Measurements from ENCODE around the gene DNASE1L1. TPM values are rescaled to one million over a fixed set of nuclear protein-coding genes. Genes with fewer than 3 reads are reported as not detected.
A peak's percentile ranks its signal among the peaks of the same experiment; 100 is the strongest.

The DNASE1L1 gene
- total and polyA plus RNA-seq, 4 experiments from 2014 or later, result 14.0 to 26.3 (median 20.7) TPM

- DNase-seq, result no peak
- H3K27me3 Mint-ChIP-seq, result no peaks in the 10 kb centered on the region
These were observed 22.3 kb upstream of the DNASE1L1 start for GRCh38 chrX:154431341-154431740.

GRCh38 chrX:154430916-154431315 is 21.9 kb upstream of the DNASE1L1 start:
- intact Hi-C loops (cut with micrococcal nuclease), result no loop called here
- peaks cover 29% of the 10 kb centered on the region for H3K4me1 ChIP-seq (ENCODE audit: insufficient read depth, low read length)
- H3K36me3 Mint-ChIP-seq, result peaks cover 10 to 18% of the 10 kb centered on the region in 2 donors
- POLR2A ChIA-PET (ENCODE audit: partially characterized antibody), result interaction anchor here (1.3 to 5.8 kb wide), 3 partner anchors 19 to 59 kb away, joined by 4 to 37 read pairs (median 9); partner anchors contain the start of genes RPL10 and TAFAZZIN
- no peaks in the 10 kb centered on the region for H3K9me3 ChIP-seq (ENCODE audit: control insufficient read depth in 1 of 2, low read length in 2 of 2)
- H3K27me3 Mint-ChIP-seq, result no peaks in the 10 kb centered on the region
- H3K4me3 ChIP-seq (ENCODE audit: low read length in 2 of 2), result no peak overlapping the region
- peaks cover 10 to 26% (median 20%) of the 10 kb centered on the region in 4 donors for H3K4me1 Mint-ChIP-seq
- H3K27me3 ChIP-seq (ENCODE audit: insufficient read depth, low read length), result no peaks in the 10 kb centered on the region
- peak overlapping the region in 2 of 8 donors; percentile 32 for H3K4me3 Mint-ChIP-seq
- DNase-seq, result no peak
- H3K27ac Mint-ChIP-seq, result peak overlapping the region in 4 of 7 donors; percentile 13 to 53 (median 27)
- H3K27ac ChIP-seq (ENCODE audit: low read depth, low read length), result no peak overlapping the region
- H3K36me3 ChIP-seq (ENCODE audit: insufficient read depth, low read length), result peaks cover 8% of the 10 kb centered on the region
- no peaks in the 10 kb centered on the region for H3K9me3 Mint-ChIP-seq
- CTCF ChIA-PET (ENCODE audit: partially characterized antibody), result no interaction called here

More at GRCh38 chrX:154431341-154431740, 22.3 kb upstream of the DNASE1L1 start:
- H3K9me3 ChIP-seq (ENCODE audit: control insufficient read depth in 1 of 2, low read length in 2 of 2), result no peaks in the 10 kb centered on the region
- Mint-ChIP-seq H3K27ac (peak overlapping the region in 2 of 7 donors; percentile 48 to 76), H3K36me3 (peaks cover 10 to 22% of the 10 kb centered on the region in 2 donors), H3K9me3 (no peaks in the 10 kb centered on the region), H3K4me1 (peaks cover 12 to 30% (median 22%) of the 10 kb centered on the region in 4 donors), H3K4me3 (no peak overlapping the region)
- ChIA-PET POLR2A (ENCODE audit: partially characterized antibody) (interaction anchor here (0.5 to 5.8 kb wide), 4 partner anchors 13 to 58 kb away, joined by 3 to 37 read pairs (median 6); partner anchors contain the start of genes RPL10 and TAFAZZIN), CTCF (ENCODE audit: partially characterized antibody) (no interaction called here)
- H3K4me1 ChIP-seq (ENCODE audit: insufficient read depth, low read length), result peaks cover 33% of the 10 kb centered on the region
- H3K27me3 ChIP-seq (ENCODE audit: insufficient read depth, low read length), result no peaks in the 10 kb centered on the region
- no peak overlapping the region for H3K4me3 ChIP-seq (ENCODE audit: low read length in 2 of 2)
- intact Hi-C loops (cut with micrococcal nuclease), result no loop called here
- no peak overlapping the region for H3K27ac ChIP-seq (ENCODE audit: low read depth, low read length)
- H3K36me3 ChIP-seq (ENCODE audit: insufficient read depth, low read length), result peaks cover 8% of the 10 kb centered on the region

- Mint-ChIP-seq H3K27ac (peak overlapping the region in 4 of 7 donors; percentile 13 to 80 (median 49)), H3K4me1 (peaks cover 10 to 26% (median 19%) of the 10 kb centered on the region in 4 donors), H3K4me3 (peak overlapping the region in 4 of 8 donors; percentile 10 to 37 (median 32)), H3K9me3 (no peaks in the 10 kb centered on the region), H3K36me3 (peaks cover 10 to 17% of the 10 kb centered on the region in 2 donors), H3K27me3 (no peaks in the 10 kb centered on the region)
- ChIA-PET POLR2A (ENCODE audit: partially characterized antibody) (interaction anchor here (1.3 to 5.8 kb wide), 3 partner anchors 19 to 59 kb away, joined by 4 to 37 read pairs (median 9); partner anchors contain the start of genes RPL10 and TAFAZZIN), CTCF (ENCODE audit: partially characterized antibody) (no interaction called here)
- Histone ChIP-seq H3K27ac (ENCODE audit: low read depth, low read length) (no peak overlapping the region), H3K4me3 (ENCODE audit: low read length in 2 of 2) (no peak overlapping the region), H3K4me1 (ENCODE audit: insufficient read depth, low read length) (peaks cover 28% of the 10 kb centered on the region), H3K9me3 (ENCODE audit: control insufficient read depth in 1 of 2, low read length in 2 of 2) (no peaks in the 10 kb centered on the region), H3K36me3 (ENCODE audit: insufficient read depth, low read length) (peaks cover 8% of the 10 kb centered on the region), H3K27me3 (ENCODE audit: insufficient read depth, low read length) (no peaks in the 10 kb centered on the region)
- DNase-seq, result no peak
- intact Hi-C loops (cut with micrococcal nuclease), result no loop called here
These were observed 21.4 kb upstream of the DNASE1L1 start for GRCh38 chrX:154430479-154430878.

GRCh38 chrX:154429711-154430110 is 20.7 kb upstream of the DNASE1L1 start:
- ChIA-PET POLR2A (ENCODE audit: partially characterized antibody) (interaction anchor here (0.7 to 5.8 kb wide), 7 partner anchors 9 to 61 kb away, joined by 4 to 37 read pairs (median 7); partner anchors contain the start of genes PLXNA3, RPL10, SLC10A3 and TAFAZZIN), CTCF (ENCODE audit: partially characterized antibody) (interaction anchor here (1.0 to 2.7 kb wide), 4 partner anchors 20 to 59 kb away, joined by 3 to 8 read pairs (median 4); partner anchors contain the start of gene RPL10)
- no peak overlapping the region for H3K4me3 ChIP-seq (ENCODE audit: low read length in 2 of 2)
- Mint-ChIP-seq H3K27ac (peak overlapping the region; percentile 54 to 91 (median 80)), H3K4me1 (peaks cover 10 to 26% (median 19%) of the 10 kb centered on the region in 4 donors), H3K36me3 (peaks cover 10 to 17% of the 10 kb centered on the region in 2 donors), H3K9me3 (no peaks in the 10 kb centered on the region), H3K4me3 (peak overlapping the region; percentile 74 to 89 (median 84)), H3K27me3 (no peaks in the 10 kb centered on the region)
- H3K4me1 ChIP-seq (ENCODE audit: insufficient read depth, low read length), result peaks cover 28% of the 10 kb centered on the region
- no peaks in the 10 kb centered on the region for H3K9me3 ChIP-seq (ENCODE audit: control insufficient read depth in 1 of 2, low read length in 2 of 2)
- H3K27ac ChIP-seq (ENCODE audit: low read depth, low read length), result no peak overlapping the region
- DNase-seq, result no peak
- intact Hi-C loops (cut with micrococcal nuclease), result loop anchor here (2.0 kb wide), 1 partner anchor 15 kb away; the partner anchor contains the start of gene FAM50A
- no peaks in the 10 kb centered on the region for H3K27me3 ChIP-seq (ENCODE audit: insufficient read depth, low read length)
- H3K36me3 ChIP-seq (ENCODE audit: insufficient read depth, low read length), result peaks cover 8% of the 10 kb centered on the region

- ChIA-PET POLR2A (ENCODE audit: partially characterized antibody) (interaction anchor here (0.6 to 5.8 kb wide), 16 partner anchors 8 to 503 kb away, joined by 3 to 37 read pairs (median 5); partner anchors contain the start of genes ARHGAP4, PLXNA3, RPL10 and SLC10A3), CTCF (ENCODE audit: partially characterized antibody) (interaction anchor here (1.0 to 2.7 kb wide), 6 partner anchors 18 to 108 kb away, joined by 3 to 8 read pairs (median 3); partner anchors contain the start of genes RPL10 and SLC10A3)
- peak within 1 kb of the TSS; percentile 74 to 89 (median 84) for H3K4me3 Mint-ChIP-seq
- Histone ChIP-seq H3K4me1 (ENCODE audit: insufficient read depth, low read length) (peaks cover 28% of the 10 kb centered on the region), H3K27me3 (ENCODE audit: insufficient read depth, low read length) (no peaks in the 10 kb centered on the region), H3K9me3 (ENCODE audit: control insufficient read depth in 1 of 2, low read length in 2 of 2) (no peaks in the 10 kb centered on the region), H3K4me3 (ENCODE audit: low read length in 2 of 2) (peak within 1 kb of the TSS; percentile 61 to 62), H3K36me3 (ENCODE audit: insufficient read depth, low read length) (peaks cover 8% of the 10 kb centered on the region), H3K27ac (ENCODE audit: low read depth, low read length) (peak within 1 kb of the TSS; percentile 65)
- DNase-seq, result peak; percentile 84 to 89 (median 89)
- intact Hi-C loops (cut with micrococcal nuclease), result loop anchor here (2.0 kb wide), 1 partner anchor 16 kb away; the partner anchor contains the start of gene FAM50A
- H3K27ac Mint-ChIP-seq, result peak within 1 kb of the TSS; percentile 72 to 93 (median 86)
- H3K36me3 Mint-ChIP-seq, result peaks cover 9 to 16% of the 10 kb centered on the region in 2 donors
- H3K27me3 Mint-ChIP-seq, result no peaks in the 10 kb centered on the region
- H3K4me1 Mint-ChIP-seq, result peaks cover 13 to 30% (median 23%) of the 10 kb centered on the region in 4 donors
- H3K9me3 Mint-ChIP-seq, result no peaks in the 10 kb centered on the region
These were observed 19.4 kb upstream of the DNASE1L1 start, which contains the start of gene ATP6AP1 for GRCh38 chrX:154428176-154429171. Gene ATP6AP1 (plus strand): TSS chrX:154428677. CDS start chrX:154428693, 16 bp downstream.

- POLR2A ChIA-PET (ENCODE audit: partially characterized antibody), result interaction anchor here (1.4 to 5.8 kb wide), 4 partner anchors 9 to 502 kb away, joined by 4 to 37 read pairs (median 6); partner anchors contain the start of genes ARHGAP4 and RPL10
- no peaks in the 10 kb centered on the region for H3K9me3 ChIP-seq (ENCODE audit: control insufficient read depth in 1 of 2, low read length in 2 of 2)
- Mint-ChIP-seq H3K27ac (peak overlapping the region in 4 of 7 donors; percentile 18 to 86 (median 60)), H3K4me1 (peaks cover 13 to 30% (median 23%) of the 10 kb centered on the region in 4 donors), H3K4me3 (peak overlapping the region in 1 of 8 donors; percentile 81), H3K27me3 (no peaks in the 10 kb centered on the region), H3K9me3 (no peaks in the 10 kb centered on the region), H3K36me3 (peaks cover 4 to 10% of the 10 kb centered on the region in 2 donors)
- H3K4me3 ChIP-seq (ENCODE audit: low read length in 2 of 2), result no peak overlapping the region
- intact Hi-C loops (cut with micrococcal nuclease), result no loop called here
- CTCF ChIA-PET (ENCODE audit: partially characterized antibody), result interaction anchor here (1.2 to 2.7 kb wide), 2 partner anchors 14 to 28 kb away, joined by 3 to 8 read pairs; partner anchors contain the start of gene RPL10
- H3K4me1 ChIP-seq (ENCODE audit: insufficient read depth, low read length), result peaks cover 28% of the 10 kb centered on the region
- H3K27me3 ChIP-seq (ENCODE audit: insufficient read depth, low read length), result no peaks in the 10 kb centered on the region
- no peak for DNase-seq
- peaks cover 8% of the 10 kb centered on the region for H3K36me3 ChIP-seq (ENCODE audit: insufficient read depth, low read length)
- H3K27ac ChIP-seq (ENCODE audit: low read depth, low read length), result no peak overlapping the region
These were observed 18.1 kb upstream of the DNASE1L1 start for GRCh38 chrX:154426916-154427770.
